ENCODE data around the gene CDH16. TPM values are rescaled to one million over a fixed set of nuclear protein-coding genes. Genes with fewer than 3 reads are reported as not detected.

CDH16 gene
- total RNA-seq, 1 donor from 2014 or later, result 1.8 TPM

DNA sequence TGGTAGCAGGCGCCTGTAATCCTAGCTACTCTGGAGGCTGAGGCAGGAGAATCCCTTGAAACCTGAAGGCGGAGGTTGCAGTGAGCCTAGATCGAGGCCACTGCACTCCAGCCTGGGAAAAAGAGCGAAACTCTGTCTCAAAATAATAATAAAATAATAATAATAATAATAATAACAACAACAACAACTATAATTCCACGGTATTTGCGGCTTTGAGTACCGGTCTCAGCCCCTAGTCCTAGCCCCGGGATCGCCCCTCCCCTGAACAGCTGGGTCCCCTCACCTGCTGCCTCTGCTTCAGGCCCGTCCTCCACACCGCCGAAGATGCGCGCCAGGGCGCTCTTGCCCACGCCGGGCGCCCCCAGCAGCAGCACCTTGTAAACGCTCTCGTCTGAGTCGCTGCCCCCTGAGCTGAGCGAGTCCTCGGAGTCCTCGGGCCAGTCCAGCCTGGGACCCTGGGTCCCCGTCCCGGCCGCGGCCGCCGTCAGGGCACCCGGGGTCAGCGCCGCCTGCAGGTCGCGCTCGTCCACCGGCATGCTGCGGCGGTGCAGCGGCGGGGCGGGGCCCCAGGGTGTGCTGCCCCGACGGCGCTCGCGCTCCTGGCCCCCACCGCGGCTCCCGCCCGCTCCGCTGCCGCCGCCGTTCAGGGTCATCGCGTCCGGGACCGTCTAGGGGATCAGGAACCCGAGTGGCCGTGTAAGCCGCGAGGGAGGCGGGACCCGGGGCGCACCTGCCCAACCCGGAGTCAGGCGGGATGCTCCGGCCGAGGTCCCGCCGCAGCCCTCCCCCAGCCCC, 6.0 kb upstream of the CDH16 start:
- H3K27me3 ChIP-seq (ENCODE audit: control insufficient read depth, insufficient read depth, low read length), result peaks cover under 1% of the 10 kb centered on the region
- no peaks in the 10 kb centered on the region for H3K36me3 ChIP-seq (ENCODE audit: control insufficient read depth, insufficient read depth, low read length)
- peak overlapping the region; percentile 34 for H3K4me3 ChIP-seq (ENCODE audit: low read depth, low read length)
- peak; percentile 57 for TF ChIP-seq CTCF (IDR thresholded peaks at IDR 0.05; ENCODE audit: insufficient read depth, low read length, severe bottlenecking)
- no peak for DNase-seq (ENCODE audit: low read depth)
- FAIRE-seq, result no peak

DNA sequence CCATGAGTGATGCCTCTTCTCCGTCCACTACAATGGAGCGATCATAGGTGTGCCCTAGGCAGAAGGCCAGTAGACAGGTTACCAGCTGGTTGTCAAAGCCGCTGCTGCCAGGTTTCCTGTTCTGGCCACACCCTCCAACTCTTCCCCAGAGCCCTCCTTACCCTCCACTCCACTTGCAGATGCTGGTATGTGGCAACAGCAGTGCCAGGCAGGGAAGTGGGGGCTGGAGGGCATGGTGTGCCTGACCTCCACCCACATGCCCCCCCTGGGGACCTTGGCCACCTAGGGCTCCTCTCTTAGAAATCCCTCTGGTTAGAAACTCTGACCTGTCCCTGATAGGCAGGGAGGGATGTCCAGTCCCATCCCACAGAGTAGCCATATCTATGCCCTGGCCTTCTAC, 5.2 kb upstream of the CDH16 start:
- no peaks in the 10 kb centered on the region for H3K36me3 ChIP-seq (ENCODE audit: control insufficient read depth, insufficient read depth, low read length)
- peaks cover 1% of the 10 kb centered on the region for H3K27me3 ChIP-seq (ENCODE audit: control insufficient read depth, insufficient read depth, low read length)
- TF ChIP-seq CTCF (IDR thresholded peaks at IDR 0.05; ENCODE audit: insufficient read depth, low read length, severe bottlenecking), result no peak
- FAIRE-seq, result no peak
- H3K4me3 ChIP-seq (ENCODE audit: low read depth, low read length), result no peak overlapping the region
- DNase-seq (ENCODE audit: low read depth), result no peak

- H3K4me3 ChIP-seq (ENCODE audit: low read depth, low read length), result no peak overlapping the region
- no peaks in the 10 kb centered on the region for H3K36me3 ChIP-seq (ENCODE audit: control insufficient read depth, insufficient read depth, low read length)
- FAIRE-seq (no peak), DNase-seq (ENCODE audit: low read depth) (no peak)
- H3K27me3 ChIP-seq (ENCODE audit: control insufficient read depth, insufficient read depth, low read length), result peaks cover 1% of the 10 kb centered on the region
- no peak for TF ChIP-seq CTCF (IDR thresholded peaks at IDR 0.05; ENCODE audit: insufficient read depth, low read length, severe bottlenecking)
Observed at GRCh38 chr16:66923247-66923731, 4.6 kb upstream of the CDH16 start.

DNA sequence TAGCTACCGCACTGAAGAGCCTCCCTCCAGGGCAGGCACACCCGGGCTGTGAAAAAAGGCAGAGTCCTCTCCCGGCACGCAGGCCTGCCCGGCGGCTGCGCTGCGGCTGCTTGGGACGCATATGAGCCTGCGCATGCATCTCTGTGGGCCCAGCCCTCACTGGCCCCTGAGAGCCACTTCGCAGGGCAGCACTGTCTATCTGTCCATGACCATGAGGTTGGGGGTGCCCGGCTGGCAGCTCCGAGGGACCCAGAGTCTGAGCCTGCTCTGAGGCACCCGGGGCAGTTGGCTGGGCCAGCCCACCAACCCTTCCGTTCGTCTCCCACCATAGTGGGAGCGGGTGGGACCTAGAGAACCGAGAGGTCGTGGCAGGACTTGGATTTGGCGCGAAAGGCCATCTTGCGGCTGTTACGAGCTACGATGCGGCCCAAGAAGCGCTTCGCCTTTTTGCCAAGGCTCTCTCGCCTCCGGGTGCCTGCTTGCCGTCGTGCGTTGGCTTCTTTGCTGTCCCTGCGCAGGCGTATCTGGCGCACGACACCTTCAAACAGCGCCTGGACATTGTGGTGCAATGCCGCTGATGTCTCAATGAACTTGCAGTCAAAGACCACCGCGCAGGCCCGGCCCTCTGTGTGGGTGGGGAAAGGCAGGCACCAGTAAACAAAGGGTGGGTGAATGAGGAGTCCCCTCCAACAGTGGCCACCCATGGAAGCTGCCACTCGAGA, 3.2 kb upstream of the CDH16 start:
- FAIRE-seq, result no peak

DNA sequence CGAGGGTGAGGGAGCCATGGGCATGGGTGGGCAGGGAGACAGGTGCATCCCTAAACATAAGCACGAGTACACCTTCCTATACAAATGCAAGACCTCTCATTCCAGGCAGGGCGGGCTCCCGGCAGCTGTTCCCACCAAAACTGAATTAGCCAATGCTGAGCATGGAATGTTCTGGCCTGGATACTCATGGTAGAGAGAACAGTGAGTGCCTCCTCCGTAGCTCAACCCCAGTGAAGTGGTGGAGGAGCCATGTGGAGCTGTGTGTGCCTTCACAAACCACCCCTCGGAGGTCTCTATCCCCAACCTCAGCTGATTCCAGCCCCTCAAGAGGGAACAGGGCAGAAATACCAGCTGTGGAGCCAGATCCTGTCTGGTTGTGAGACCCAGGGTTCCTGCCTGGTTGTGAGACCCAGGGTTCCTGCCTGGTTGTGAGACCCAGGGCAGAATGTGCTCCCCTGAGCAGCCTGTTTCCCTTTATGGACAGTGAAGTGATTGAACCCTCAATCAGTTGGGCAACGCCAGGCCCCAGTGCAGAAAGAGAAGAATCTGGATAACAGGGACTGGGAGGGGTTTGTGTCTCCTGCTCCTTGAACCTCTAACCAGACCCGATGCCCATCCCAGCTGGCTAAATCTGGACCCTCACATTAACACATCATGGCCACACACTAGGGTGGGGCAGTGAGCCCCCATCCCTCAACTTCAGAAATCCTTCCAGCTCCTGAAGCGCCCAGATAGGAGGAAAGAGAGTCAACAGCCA, 2.4 kb upstream of the CDH16 start:
- no peak for TF ChIP-seq CTCF (IDR thresholded peaks at IDR 0.05; ENCODE audit: insufficient read depth, low read length, severe bottlenecking)
- Histone ChIP-seq H3K36me3 (ENCODE audit: control insufficient read depth, insufficient read depth, low read length) (no peaks in the 10 kb centered on the region), H3K4me3 (ENCODE audit: low read depth, low read length) (no peak overlapping the region), H3K27me3 (ENCODE audit: control insufficient read depth, insufficient read depth, low read length) (peaks cover 1% of the 10 kb centered on the region)
- peak; percentile 84 for FAIRE-seq
- no peak for DNase-seq (ENCODE audit: low read depth)

More for the DNA sequence above, 3.2 kb upstream of the CDH16 start:
- peaks cover 1% of the 10 kb centered on the region for H3K27me3 ChIP-seq (ENCODE audit: control insufficient read depth, insufficient read depth, low read length)
- H3K4me3 ChIP-seq (ENCODE audit: low read depth, low read length), result no peak overlapping the region
- DNase-seq (ENCODE audit: low read depth), result no peak
- TF ChIP-seq CTCF (IDR thresholded peaks at IDR 0.05; ENCODE audit: insufficient read depth, low read length, severe bottlenecking), result no peak
- no peaks in the 10 kb centered on the region for H3K36me3 ChIP-seq (ENCODE audit: control insufficient read depth, insufficient read depth, low read length)

Measured in bronchial epithelial cell (primary cell).